ENCODE results near the gene NOTCH2. TPM values are rescaled to one million over a fixed set of nuclear protein-coding genes. Genes with fewer than 3 reads are reported as not detected.

The NOTCH2 gene
- total RNA-seq, 1 experiment from 2014 or later = 140 TPM

DNA sequence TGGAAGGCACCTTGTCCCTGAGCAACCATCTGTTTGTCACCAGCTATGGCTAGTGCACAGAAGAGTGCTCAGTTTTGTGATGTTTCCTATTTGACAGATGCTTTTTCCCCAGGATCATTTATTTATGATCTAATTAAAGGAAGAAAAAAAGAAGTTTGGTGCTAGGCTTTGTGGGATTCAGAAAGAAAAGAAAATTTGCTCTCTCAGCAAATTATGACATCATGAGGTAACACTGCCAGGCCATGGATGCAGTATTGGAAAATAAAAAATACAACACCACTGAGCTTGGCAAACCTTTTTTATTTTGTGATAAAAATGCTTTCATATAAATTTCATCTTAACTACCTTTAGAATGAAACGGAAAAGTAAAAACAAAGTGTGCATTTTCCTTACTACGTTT lies 157.7 kb downstream of the NOTCH2 start:
- no peak for DNase-seq (ENCODE audit: low read depth)

GRCh38 chr1:119910618-119911017 lies 158.8 kb downstream of the NOTCH2 start:
- no peak for DNase-seq (ENCODE audit: low read depth)

DNA sequence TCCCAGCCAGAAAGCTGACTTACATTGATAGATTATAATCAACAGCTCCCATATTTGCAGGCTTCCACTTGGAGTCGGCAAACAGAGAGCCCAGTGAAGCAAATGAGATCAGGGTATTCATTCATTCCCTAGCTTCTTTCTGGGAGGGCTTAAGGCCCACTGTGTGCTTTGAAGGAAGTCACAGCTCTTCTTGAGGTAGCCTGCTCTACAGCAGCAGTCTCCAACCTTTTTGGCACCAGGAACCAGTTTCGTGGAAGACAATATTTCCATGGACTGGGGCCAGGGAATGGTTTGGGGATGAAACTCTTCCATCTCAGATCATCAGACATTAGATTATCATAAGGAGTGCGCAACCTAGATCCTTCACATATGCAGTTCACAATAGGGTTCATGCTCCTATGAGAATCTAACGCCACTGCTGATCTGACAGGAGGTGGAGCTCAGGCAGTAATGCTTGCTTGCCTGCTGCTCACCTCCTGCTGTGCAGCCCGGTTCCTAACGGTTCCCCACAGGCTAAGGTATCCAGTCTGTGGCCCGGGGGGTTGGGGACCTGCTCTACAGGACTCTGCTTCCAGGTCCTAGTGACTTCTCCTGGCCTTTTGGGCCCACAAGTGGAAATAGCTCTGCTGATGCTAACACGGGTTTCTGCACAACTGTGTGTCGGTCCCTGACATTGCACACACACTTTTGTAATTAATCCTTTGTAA lies 159.4 kb downstream of the NOTCH2 start:
- DNase-seq (ENCODE audit: low read depth) = no peak

DNA sequence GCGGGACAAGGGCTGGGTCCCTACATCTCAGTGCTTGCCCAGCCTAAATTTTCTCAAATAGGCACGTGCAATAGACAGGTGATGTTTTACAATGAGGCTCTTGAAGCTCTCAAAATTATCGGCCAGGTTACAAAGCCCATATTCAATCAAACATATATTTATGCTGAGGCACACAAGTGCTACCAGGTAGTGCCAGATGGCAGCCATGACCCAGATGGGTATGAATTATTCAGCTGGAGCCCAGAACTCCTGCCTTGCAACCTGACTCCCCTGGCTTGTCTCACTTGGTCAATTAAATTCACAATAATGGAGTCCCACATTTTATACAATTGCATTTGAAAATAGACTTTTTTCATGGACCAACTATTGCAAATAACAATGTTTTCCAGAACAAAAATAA lies 160.8 kb downstream of the NOTCH2 start:
- DNase-seq (ENCODE audit: low read depth) = no peak

GRCh38 chr1:119906927-119907652 lies 162.4 kb downstream of the NOTCH2 start:
- DNase-seq (ENCODE audit: low read depth) = no peak

GRCh38 chr1:119903443-119903835 lies 166.0 kb downstream of the NOTCH2 start:
- no peak for DNase-seq (ENCODE audit: low read depth)

DNA sequence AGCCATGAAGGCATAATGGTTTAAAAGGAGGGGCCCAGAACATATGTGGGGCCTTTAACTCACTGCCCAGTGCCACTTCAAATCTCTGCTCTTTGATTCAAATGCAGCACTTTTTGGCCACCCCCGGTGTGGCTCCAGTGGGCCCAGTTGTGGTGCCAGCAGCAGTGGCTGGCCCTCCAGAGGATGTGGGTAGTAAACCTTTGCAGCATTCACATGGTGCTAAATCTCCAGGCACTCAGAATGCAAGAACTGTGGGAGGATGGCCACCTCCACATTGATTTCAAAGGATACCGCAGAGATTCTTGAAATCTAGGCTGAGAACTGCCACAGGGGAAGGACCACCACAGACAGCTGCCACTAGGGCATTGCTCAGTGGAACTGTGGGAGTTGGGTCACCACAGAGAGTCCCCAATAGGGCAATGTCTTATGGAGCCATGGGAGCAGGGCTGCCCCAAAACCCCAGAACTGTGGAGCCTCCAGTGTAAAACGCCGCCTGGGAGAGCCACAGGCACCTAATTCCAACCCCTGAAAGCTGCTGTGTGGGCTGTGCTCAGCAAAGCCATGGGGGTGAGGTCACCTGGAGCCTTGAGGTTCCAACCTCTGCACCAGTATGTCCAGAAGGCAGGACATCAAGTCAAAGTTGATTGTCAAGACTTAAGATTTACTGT lies 166.6 kb downstream of the NOTCH2 start:
- DNase-seq (ENCODE audit: low read depth) = no peak

DNA sequence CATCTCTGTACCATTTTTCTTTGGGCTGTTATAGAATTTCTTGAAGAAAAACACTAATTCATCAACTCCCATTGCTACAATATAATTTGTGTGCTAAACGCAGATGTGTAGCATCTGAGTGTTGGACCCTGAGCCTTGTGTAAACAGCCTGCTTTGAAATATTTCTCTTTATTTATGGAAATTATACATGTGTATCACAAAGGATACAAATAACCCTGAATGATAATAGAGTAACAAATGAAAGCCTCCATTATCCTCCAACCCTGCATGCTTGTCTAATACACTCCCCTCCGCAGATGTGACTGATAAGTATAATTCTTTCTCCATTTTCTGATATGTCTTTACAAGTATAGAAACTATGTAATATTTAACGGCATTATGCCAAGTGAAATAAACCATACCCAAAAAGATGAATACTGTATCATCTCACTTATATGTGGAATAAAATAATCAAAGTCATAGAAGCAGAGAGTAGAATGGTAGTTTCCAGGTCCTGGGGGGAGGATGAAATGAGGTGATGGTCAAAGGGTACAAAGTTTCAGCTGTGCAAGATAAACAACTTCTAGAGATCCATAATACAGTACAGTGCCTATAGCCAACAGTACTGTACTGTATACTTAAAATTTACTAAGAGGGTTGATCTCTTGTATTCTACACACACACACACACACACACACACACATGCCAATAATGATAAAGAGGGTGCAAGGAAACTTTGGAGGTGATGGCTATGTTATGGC lies 170.3 kb downstream of the NOTCH2 start:
- DNase-seq (ENCODE audit: low read depth) = no peak

DNA sequence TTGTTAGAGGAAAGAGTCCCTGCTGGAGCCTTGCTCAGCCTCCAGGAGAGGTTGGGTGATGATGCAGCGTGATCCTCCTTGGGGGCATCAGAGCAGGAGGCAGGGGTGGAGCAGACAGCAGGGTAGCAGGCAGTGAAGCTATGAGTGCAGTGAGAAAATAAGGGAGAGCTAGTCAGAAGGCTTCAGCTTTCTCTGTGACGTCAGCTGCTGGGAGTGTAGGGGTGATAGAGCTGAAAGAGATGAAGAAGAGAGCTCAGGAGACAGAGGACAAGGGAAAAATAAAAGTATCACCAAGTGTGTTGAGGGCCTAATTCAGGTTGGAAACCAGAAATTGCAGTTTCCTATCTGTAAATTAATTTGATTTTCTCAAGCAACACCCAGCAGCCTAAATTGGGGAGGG lies 170.9 kb downstream of the NOTCH2 start:
- no peak for DNase-seq (ENCODE audit: low read depth)

GRCh38 chr1:119896303-119896702 lies 173.2 kb downstream of the NOTCH2 start, which contains the start of gene ADAM30:
TSS of gene ADAM30 (minus strand) at chr1:119896515. CDS start at chr1:119896336, 179 bp downstream.
- DNase-seq (ENCODE audit: low read depth) = no peak

GRCh38 chr1:119895102-119895501 lies 174.4 kb downstream of the NOTCH2 start:
- DNase-seq (ENCODE audit: low read depth) = no peak

- DNase-seq (ENCODE audit: low read depth) = no peak
Measured at GRCh38 chr1:119893827-119894700, 175.4 kb downstream of the NOTCH2 start.

GRCh38 chr1:119893238-119893791 lies 176.1 kb downstream of the NOTCH2 start:
- DNase-seq (ENCODE audit: low read depth) = no peak

DNA sequence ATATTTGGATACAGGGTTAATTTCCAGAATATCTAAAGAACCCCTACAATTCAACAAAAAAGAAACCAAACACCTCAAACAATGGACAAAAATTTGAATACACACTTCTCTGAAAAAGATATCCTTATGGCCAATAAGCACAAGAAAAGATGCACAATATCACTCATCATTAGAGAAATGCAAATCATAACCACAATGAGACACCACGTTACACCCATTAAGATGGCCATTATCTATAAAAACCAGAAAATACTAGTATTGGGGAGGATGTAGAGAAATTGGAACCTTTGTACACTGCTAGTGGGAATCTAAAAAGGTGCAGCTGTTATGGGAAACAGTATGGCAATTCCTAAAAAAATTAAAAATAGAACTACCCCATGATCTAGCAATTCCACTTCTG lies 178.1 kb downstream of the NOTCH2 start:
- DNase-seq (ENCODE audit: low read depth) = no peak

DNA sequence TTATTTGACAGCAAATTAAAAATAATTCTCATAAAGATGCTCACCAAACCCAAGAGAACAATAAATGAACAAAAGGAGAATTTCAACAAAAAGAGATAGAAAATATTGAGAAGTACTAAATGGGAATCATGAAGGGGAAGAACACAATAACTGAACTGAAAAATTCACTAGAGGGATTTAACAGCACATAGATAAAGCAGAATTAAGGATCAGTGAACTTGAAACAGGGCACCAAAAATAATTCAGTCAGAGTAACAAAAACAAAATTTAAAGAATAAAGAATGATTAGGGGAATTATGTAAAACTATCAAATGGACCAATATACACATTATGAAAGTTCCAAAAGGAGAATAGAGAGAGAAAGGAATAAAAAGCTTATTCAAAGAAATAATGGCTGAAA lies 181.0 kb downstream of the NOTCH2 start:
- DNase-seq (ENCODE audit: low read depth) = no peak

DNA sequence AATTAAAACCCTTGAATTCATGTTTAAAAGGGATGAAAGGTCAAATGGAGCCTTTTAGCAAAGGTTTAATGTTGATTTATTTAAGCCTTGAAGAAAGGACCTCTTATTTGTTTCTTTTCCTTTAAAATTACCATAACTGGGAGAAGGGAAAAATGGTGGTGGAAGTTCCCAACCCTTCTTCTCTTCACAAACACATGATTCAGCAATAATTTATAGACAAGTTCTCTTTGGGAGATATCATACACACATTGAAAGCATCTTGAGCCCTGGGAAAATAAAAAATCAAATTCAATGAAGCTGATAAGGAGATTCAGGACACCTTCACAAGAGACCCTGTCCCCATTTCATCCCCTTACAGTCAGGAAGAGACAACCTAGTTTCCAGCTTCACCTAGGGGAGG lies 182.0 kb downstream of the NOTCH2 start:
- no peak for DNase-seq (ENCODE audit: low read depth)

DNA sequence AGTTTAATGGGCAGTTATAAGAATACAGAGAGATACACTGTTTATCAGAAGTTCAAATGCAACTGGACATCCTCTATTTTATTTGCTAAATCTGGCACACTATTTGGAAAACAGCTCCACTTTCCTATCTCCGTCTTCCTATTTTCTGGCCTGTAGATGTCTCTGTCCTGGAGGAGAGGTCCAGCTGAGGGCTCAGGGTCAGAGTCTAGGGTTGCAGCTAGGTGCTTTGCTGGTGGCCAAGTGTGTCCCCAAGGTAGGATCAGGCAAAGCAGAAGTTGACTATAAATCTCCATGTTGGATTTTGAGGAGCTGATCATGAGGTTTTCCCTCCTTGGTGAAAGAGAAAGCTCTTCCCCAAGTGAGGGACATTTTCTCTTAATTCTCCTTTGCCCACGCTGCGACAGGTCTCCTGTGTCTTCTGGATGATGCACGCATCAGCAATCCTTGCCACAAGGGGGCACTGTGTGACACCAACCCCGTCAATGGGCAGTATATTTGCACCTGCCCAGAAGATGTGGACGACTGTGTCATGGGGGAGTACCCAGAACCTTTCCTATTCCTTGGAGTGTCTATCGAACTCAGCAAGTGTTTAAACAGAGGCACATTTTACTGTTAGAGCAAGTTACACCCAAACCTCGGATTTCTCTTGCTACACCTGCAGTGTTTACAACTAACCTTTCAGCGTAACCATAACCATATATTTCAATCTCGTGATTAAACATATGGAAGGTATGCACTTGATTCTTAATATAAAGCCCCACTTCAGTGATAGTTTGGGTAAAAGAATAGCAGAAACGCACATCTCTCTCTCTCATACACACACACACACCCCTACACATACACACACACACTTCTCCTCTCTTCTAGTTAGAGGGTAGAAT lies 183.3 kb downstream of the NOTCH2 start:
- DNase-seq (ENCODE audit: low read depth) = peak; percentile 48

DNA sequence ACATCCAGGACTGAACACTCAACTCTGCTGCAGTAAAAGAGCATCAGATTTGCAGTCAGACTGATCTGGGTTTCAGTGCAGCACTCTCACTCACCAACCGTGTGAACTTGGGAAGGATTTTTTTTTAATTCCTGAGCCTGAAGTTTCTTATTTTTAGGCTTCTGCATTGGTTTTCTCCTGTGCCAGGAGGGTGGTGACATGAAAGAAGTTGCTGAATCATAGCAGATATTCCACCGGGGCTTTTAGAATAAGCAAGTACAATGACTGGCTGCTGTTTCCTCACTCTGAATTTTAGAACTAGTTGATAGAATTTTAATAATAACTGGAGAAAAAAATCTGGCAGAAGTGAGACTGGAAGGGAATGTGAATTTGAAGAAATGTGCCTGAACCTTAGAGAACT lies 184.8 kb downstream of the NOTCH2 start:
- no peak for DNase-seq (ENCODE audit: low read depth)

DNA sequence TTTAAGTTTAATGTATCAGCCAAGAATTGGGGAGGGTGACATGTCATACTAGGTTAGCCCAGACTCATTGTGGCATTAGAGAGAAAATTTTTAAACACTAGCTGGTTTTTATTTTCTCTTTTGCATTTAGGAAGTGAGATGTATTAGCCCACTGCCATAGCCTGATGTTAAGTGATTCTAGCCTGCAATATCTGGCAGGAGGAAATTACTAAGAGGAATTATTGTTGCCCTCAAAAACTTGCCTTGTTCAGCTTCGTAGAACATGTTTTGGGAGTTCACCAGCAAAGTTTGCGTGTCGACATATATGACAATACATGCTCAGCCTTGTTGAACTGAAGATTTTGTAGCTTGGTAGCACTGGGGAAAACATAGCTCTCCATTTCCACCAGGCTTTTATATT lies 185.6 kb downstream of the NOTCH2 start:
- DNase-seq (ENCODE audit: low read depth) = no peak
